SK-N-SH treated with all-trans-retinoic acid at 6 μM for 48 hours (cell line): ENCODE results near the gene LENEP.

Experiments
- CREB5 ChIP-seq: fragments of 250-450 bp; sonication (Bioruptor Pico); IDR thresholded peaks from 2 replicates; pipeline ENCODE4 v1.5.1; 2020; ENCODE audit warnings: low read depth, mild to moderate bottlenecking, moderate library complexity
- ESRRG ChIP-seq: fragments of 250-450 bp; sonication (Bioruptor Pico); IDR thresholded peaks from 2 replicates; pipeline ENCODE4 v1.6.1; 2021; ENCODE audit warnings: mild to moderate bottlenecking
- OSR1 ChIP-seq: fragments of 250-450 bp; sonication (Bioruptor Pico); IDR thresholded peaks from 2 replicates; pipeline ENCODE4 v1.8.0; 2022; ENCODE audit warnings: moderate library complexity, mild to moderate bottlenecking, inconsistent platforms
- PATZ1 ChIP-seq: fragments of 250-450 bp; sonication (Bioruptor Pico); IDR thresholded peaks from 2 replicates; pipeline ENCODE4 v1.8.0; 2020; ENCODE audit warnings: mild to moderate bottlenecking, moderate library complexity, borderline replicate concordance
- ZC3H10 ChIP-seq: fragments of 250-450 bp; sonication (Bioruptor Pico); IDR thresholded peaks from 2 replicates; pipeline ENCODE4 v1.5.1; 2021; ENCODE audit warnings: mild to moderate bottlenecking, moderate library complexity

GRCh38 chr1:155037043-155037442 is 43.7 kb downstream of the LENEP start:
- no peak for TF ChIP-seq PATZ1 (CRISPR knock-in tag)
- TF ChIP-seq OSR1 (CRISPR knock-in tag), result no peak
- TF ChIP-seq CREB5 (CRISPR knock-in tag), result no peak
- TF ChIP-seq ZC3H10 (CRISPR knock-in tag), result no peak
- no peak for TF ChIP-seq ESRRG (CRISPR knock-in tag)
